ENCODE data around the gene PNKD. TPM values are rescaled to one million over a fixed set of nuclear protein-coding genes. Genes with fewer than 3 reads are reported as not detected.

PNKD gene
- total RNA-seq, 1 experiment from 2014 or later: 49.8 TPM

DNA sequence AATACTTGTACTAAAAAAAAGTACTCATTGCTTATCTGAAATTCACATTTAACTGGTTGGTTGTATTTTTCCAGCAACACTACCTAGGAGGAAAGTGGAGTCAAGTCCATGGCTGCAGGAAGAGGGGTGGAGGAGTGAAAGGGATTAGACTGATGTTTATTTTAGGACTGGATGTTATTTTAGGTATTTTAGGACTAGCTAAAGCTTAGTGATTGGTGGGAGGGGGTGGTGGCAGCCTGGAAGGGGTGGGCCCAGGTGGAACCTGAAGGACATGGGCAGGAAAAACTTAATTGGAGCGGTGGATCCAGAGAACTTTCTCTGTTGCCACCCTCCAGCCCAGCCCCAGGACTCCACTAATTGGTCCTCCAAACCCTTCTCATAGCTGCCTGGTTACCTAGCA, 25.9 kb downstream of the PNKD start (continued):
- TF ChIP-seq, protein P1, sequence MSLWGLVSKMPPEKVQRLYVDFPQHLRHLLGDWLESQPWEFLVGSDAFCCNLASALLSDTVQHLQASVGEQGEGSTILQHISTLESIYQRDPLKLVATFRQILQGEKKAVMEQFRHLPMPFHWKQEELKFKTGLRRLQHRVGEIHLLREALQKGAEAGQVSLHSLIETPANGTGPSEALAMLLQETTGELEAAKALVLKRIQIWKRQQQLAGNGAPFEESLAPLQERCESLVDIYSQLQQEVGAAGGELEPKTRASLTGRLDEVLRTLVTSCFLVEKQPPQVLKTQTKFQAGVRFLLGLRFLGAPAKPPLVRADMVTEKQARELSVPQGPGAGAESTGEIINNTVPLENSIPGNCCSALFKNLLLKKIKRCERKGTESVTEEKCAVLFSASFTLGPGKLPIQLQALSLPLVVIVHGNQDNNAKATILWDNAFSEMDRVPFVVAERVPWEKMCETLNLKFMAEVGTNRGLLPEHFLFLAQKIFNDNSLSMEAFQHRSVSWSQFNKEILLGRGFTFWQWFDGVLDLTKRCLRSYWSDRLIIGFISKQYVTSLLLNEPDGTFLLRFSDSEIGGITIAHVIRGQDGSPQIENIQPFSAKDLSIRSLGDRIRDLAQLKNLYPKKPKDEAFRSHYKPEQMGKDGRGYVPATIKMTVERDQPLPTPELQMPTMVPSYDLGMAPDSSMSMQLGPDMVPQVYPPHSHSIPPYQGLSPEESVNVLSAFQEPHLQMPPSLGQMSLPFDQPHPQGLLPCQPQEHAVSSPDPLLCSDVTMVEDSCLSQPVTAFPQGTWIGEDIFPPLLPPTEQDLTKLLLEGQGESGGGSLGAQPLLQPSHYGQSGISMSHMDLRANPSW (CRISPR knock-in tag; conservative IDR thresholded peaks at IDR 0.05; ENCODE audit: low read depth): no peak
- TF ChIP-seq, protein P2, sequence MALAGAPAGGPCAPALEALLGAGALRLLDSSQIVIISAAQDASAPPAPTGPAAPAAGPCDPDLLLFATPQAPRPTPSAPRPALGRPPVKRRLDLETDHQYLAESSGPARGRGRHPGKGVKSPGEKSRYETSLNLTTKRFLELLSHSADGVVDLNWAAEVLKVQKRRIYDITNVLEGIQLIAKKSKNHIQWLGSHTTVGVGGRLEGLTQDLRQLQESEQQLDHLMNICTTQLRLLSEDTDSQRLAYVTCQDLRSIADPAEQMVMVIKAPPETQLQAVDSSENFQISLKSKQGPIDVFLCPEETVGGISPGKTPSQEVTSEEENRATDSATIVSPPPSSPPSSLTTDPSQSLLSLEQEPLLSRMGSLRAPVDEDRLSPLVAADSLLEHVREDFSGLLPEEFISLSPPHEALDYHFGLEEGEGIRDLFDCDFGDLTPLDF (CRISPR knock-in tag; IDR thresholded peaks at IDR 0.05): no peak

DNA sequence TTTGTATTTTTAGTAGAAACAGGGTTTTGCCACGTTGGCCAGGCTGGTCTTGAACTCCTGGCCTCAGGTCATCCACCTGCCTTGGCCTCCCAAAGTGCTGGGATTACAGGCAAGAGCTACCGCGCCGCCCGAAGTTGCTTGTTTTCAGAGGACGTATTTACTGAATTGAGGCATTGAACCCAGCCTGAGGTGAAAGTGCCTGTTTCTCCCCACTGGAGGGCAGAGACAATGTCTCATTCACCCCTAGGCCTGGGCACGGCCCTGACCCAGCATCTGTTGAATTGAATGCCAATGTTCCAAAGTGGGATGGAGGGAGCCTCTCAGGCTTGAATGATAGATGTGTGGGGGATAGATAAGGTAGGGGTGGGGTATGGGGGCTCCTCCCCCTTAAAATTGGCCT, 26.5 kb downstream of the PNKD start:
- TF ChIP-seq, protein P3, sequence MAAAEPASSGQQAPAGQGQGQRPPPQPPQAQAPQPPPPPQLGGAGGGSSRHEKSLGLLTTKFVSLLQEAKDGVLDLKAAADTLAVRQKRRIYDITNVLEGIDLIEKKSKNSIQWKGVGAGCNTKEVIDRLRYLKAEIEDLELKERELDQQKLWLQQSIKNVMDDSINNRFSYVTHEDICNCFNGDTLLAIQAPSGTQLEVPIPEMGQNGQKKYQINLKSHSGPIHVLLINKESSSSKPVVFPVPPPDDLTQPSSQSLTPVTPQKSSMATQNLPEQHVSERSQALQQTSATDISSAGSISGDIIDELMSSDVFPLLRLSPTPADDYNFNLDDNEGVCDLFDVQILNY (CRISPR knock-in tag; IDR thresholded peaks at IDR 0.05): no peak
- no peak for TF ChIP-seq ZNF232 (CRISPR knock-in tag; IDR thresholded peaks at IDR 0.05)
- no peak for TF ChIP-seq FOXP1 (CRISPR knock-in tag; IDR thresholded peaks at IDR 0.05; ENCODE audit: borderline replicate concordance)
- no peak for TF ChIP-seq RORB (CRISPR knock-in tag; IDR thresholded peaks at IDR 0.05)
- TF ChIP-seq CREB1 (CRISPR knock-in tag; IDR thresholded peaks at IDR 0.05): no peak
- TF ChIP-seq, protein P4, sequence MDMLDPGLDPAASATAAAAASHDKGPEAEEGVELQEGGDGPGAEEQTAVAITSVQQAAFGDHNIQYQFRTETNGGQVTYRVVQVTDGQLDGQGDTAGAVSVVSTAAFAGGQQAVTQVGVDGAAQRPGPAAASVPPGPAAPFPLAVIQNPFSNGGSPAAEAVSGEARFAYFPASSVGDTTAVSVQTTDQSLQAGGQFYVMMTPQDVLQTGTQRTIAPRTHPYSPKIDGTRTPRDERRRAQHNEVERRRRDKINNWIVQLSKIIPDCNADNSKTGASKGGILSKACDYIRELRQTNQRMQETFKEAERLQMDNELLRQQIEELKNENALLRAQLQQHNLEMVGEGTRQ (CRISPR knock-in tag; IDR thresholded peaks at IDR 0.05): no peak
- TF ChIP-seq NR1H2 (CRISPR knock-in tag; IDR thresholded peaks at IDR 0.05): no peak
- no peak for TF ChIP-seq IRF2 (CRISPR knock-in tag; IDR thresholded peaks at IDR 0.05; ENCODE audit: borderline replicate concordance, low read depth)
- TF ChIP-seq EMX1 (CRISPR knock-in tag; IDR thresholded peaks at IDR 0.05): no peak
- TF ChIP-seq JAZF1 (CRISPR knock-in tag; IDR thresholded peaks at IDR 0.05): no peak
- TF ChIP-seq PRRX2 (CRISPR knock-in tag; IDR thresholded peaks at IDR 0.05): no peak
- Mint-ChIP-seq H3K4me3 (no peak overlapping the region), H3K36me3 (no peaks in the 10 kb centered on the region), H3K9me3 (no peaks in the 10 kb centered on the region), H3K27me3 (ENCODE audit: low read depth) (no peaks in the 10 kb centered on the region; the same call in 1 of the 2 replicates), H3K4me1 (peaks cover 32% of the 10 kb centered on the region), H3K27ac (no peak overlapping the region)
- CTCF ChIA-PET: interaction anchor here (0.7 to 3.6 kb wide), 5 partner anchors 60 to 153 kb away, joined by 3 to 17 read pairs (median 4); partner anchors contain the start of gene CATIP
- ATAC-seq (no peak), DNase-seq (ENCODE audit: low spot score) (no peak)
- POLR2A ChIA-PET: interaction anchor here (1.2 kb wide), 1 partner anchor 27 kb away, joined by 3 read pairs; the partner anchor contains the start of genes AAMP and PNKD

DNA sequence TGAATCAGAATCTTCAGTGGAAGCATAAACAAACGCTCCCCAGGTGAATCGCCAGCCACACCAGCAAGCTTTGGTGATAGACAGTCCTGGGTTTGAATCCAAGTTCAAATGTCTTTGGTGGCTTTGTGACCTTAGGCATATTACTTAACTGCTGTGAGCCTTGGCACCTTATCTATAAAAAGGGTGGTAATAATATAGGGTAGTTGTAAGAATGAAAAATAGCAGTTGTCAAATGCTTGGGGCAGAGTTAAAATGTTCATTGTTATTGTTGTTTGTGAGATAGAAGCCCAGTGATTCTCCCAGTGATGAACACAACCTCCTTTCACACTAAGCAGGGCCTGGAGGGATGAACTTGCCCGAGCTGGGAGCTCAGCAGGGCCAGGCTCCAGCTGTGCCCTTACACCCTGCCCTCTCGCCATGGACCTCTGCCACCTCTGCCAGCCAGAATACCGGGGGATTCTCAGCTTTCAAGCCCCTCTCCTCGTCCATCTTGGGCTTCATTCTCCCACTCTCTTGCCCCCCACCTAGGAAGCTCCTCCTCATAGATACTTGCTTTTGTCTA, 28.1 kb downstream of the PNKD start:
- no peak overlapping the region for H3K4me3 Mint-ChIP-seq
- H3K27me3 Mint-ChIP-seq (ENCODE audit: low read depth): no peaks in the 10 kb centered on the region; the same call in 1 of the 2 replicates
- POLR2A ChIA-PET: interaction anchor here (0.6 kb wide), 1 partner anchor 10 kb away, joined by 3 read pairs; no protein-coding TSS in a partner anchor
- no peak for DNase-seq (ENCODE audit: low spot score)
- H3K27ac Mint-ChIP-seq: no peak overlapping the region; the same call in 1 of the 2 replicates
- ATAC-seq: no peak
- CTCF ChIA-PET: interaction anchor here (0.6 to 1.2 kb wide), 6 partner anchors 12 to 230 kb away, joined by 3 to 5 read pairs (median 4); partner anchors contain the start of gene CATIP
- TF ChIP-seq, protein P5, sequence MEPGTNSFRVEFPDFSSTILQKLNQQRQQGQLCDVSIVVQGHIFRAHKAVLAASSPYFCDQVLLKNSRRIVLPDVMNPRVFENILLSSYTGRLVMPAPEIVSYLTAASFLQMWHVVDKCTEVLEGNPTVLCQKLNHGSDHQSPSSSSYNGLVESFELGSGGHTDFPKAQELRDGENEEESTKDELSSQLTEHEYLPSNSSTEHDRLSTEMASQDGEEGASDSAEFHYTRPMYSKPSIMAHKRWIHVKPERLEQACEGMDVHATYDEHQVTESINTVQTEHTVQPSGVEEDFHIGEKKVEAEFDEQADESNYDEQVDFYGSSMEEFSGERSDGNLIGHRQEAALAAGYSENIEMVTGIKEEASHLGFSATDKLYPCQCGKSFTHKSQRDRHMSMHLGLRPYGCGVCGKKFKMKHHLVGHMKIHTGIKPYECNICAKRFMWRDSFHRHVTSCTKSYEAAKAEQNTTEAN (CRISPR knock-in tag; IDR thresholded peaks at IDR 0.05): no peak
- TF ChIP-seq, protein P6, sequence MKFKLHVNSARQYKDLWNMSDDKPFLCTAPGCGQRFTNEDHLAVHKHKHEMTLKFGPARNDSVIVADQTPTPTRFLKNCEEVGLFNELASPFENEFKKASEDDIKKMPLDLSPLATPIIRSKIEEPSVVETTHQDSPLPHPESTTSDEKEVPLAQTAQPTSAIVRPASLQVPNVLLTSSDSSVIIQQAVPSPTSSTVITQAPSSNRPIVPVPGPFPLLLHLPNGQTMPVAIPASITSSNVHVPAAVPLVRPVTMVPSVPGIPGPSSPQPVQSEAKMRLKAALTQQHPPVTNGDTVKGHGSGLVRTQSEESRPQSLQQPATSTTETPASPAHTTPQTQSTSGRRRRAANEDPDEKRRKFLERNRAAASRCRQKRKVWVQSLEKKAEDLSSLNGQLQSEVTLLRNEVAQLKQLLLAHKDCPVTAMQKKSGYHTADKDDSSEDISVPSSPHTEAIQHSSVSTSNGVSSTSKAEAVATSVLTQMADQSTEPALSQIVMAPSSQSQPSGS (CRISPR knock-in tag; IDR thresholded peaks at IDR 0.05; ENCODE audit: borderline replicate concordance, low read depth): no peak
- TF ChIP-seq ZNF219 (CRISPR knock-in tag; IDR thresholded peaks at IDR 0.05; ENCODE audit: borderline replicate concordance): no peak
- TF ChIP-seq, protein P7, sequence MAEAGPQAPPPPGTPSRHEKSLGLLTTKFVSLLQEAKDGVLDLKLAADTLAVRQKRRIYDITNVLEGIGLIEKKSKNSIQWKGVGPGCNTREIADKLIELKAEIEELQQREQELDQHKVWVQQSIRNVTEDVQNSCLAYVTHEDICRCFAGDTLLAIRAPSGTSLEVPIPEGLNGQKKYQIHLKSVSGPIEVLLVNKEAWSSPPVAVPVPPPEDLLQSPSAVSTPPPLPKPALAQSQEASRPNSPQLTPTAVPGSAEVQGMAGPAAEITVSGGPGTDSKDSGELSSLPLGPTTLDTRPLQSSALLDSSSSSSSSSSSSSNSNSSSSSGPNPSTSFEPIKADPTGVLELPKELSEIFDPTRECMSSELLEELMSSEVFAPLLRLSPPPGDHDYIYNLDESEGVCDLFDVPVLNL (CRISPR knock-in tag; IDR thresholded peaks at IDR 0.05; ENCODE audit: borderline replicate concordance, low read depth): no peak
- peaks cover 23% of the 10 kb centered on the region for H3K4me1 Mint-ChIP-seq
- H3K36me3 Mint-ChIP-seq: no peaks in the 10 kb centered on the region
- H3K9me3 Mint-ChIP-seq: no peaks in the 10 kb centered on the region

Data from WTC11 (cell line).